Measurements from ENCODE around the gene UFL1. TPM values are rescaled to one million over a fixed set of nuclear protein-coding genes. Genes with fewer than 3 reads are reported as not detected.

UFL1 gene
- polyA plus RNA-seq, 6 donors from 2014 or later: 11.0 to 23.5 (median 19.0) TPM

DNA sequence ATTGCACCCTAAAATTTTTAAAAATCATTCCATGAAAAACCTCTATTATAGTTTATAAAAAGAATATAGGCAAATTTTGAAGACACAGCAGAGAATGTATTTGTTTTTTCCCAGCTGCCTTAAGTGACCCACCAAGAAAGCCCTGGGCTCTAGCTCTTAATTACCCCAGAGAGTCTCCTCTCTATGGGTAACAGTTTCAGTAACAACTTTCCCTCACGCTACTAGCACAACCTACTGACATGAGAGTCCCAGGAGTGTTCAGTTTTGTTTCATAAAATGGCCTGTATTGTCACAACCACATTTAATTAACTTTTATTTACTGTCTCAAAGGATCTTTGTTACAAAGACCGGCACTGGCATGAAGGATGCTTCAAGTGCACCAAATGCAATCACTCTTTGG is 82.8 kb downstream of the UFL1 start:
- ATAC-seq (ENCODE audit: low read depth in 2 of 2): no peak
- no peaks in the 10 kb centered on the region for H3K36me3 Mint-ChIP-seq
- DNase-seq: no peak
- peaks cover 8 to 32% (median 24%) of the 10 kb centered on the region in 3 donors for H3K27me3 Mint-ChIP-seq
- H3K4me3 Mint-ChIP-seq: no peak overlapping the region
- H3K4me1 Mint-ChIP-seq: peaks cover 0 to 1% (median 0%) of the 10 kb centered on the region in 3 donors
- H3K9me3 Mint-ChIP-seq: no peaks in the 10 kb centered on the region
- H3K27ac Mint-ChIP-seq: no peak overlapping the region

Other genes starting within 250 kb of the UFL1 start
- not detected for gene FHL5, start 41.3 kb downstream of the UFL1 start, polyA plus RNA-seq (ENCODE audit: low read depth in 6 of 6)